GM19467 (cell line): Measurements from ENCODE around the gene ADAP2.
"Not testable (repeated sequence)": the region's sequence is repeated elsewhere in the genome, so short reads cannot be mapped to it uniquely, and the experiment has no call there.

Source experiments
- ATAC-seq: cut with Tn5 transposase; IDR thresholded peaks from one replicate; pipeline ENCODE4 v1.9.1; 2021; ENCODE audit warnings: mild to moderate bottlenecking, moderate library complexity; ENCODE audit not compliant: unreplicated experiment

Gene ADAP2

GRCh38 chr17:30967911-30968310 is 46.2 kb downstream of the ADAP2 start:
- ATAC-seq, result not testable (repeated sequence)

GRCh38 chr17:30969989-30970830 is 48.5 kb downstream of the ADAP2 start:
- ATAC-seq, result no peak

- peak; percentile 57 for ATAC-seq
Observed at GRCh38 chr17:30970831-30971567, 49.3 kb downstream of the ADAP2 start, which contains the start of gene RNF135. Gene RNF135 (plus strand): TSS chr17:30971039. CDS start chr17:30971074, 35 bp downstream.

GRCh38 chr17:30975042-30975820 is 53.5 kb downstream of the ADAP2 start:
- ATAC-seq, result no peak

GRCh38 chr17:30979919-30980318 is 58.2 kb downstream of the ADAP2 start:
- not testable (repeated sequence) for ATAC-seq

GRCh38 chr17:30981531-30982519 is 60.1 kb downstream of the ADAP2 start:
- no peak for ATAC-seq

GRCh38 chr17:30982855-30983254 is 61.1 kb downstream of the ADAP2 start:
- ATAC-seq, result no peak

- ATAC-seq, result no peak
Observed at GRCh38 chr17:30990458-30990857, 68.7 kb downstream of the ADAP2 start.

- no peak for ATAC-seq
Observed at GRCh38 chr17:30992551-30992950, 70.8 kb downstream of the ADAP2 start.

- no peak for ATAC-seq
Observed at GRCh38 chr17:30995347-30995746, 73.6 kb downstream of the ADAP2 start.

GRCh38 chr17:30996486-30996885 is 74.7 kb downstream of the ADAP2 start:
- no peak for ATAC-seq

- ATAC-seq, result no peak
Observed at GRCh38 chr17:30997270-30997669, 75.5 kb downstream of the ADAP2 start.

GRCh38 chr17:30997842-30998241 is 76.1 kb downstream of the ADAP2 start:
- no peak for ATAC-seq

GRCh38 chr17:31002047-31002446 is 80.3 kb downstream of the ADAP2 start:
- ATAC-seq, result no peak

GRCh38 chr17:31003225-31003866 is 81.6 kb downstream of the ADAP2 start:
- no peak for ATAC-seq

- no peak for ATAC-seq
Observed at GRCh38 chr17:31004160-31004559, 82.4 kb downstream of the ADAP2 start.

- ATAC-seq, result no peak
Observed at GRCh38 chr17:31007695-31008373, 86.1 kb downstream of the ADAP2 start.

GRCh38 chr17:31008374-31009041 is 86.8 kb downstream of the ADAP2 start:
- ATAC-seq, result peak; percentile 54
